Measurements from ENCODE around the gene MVK.
"Not testable (repeated sequence)": the region's sequence is repeated elsewhere in the genome, so short reads cannot be mapped to it uniquely, and the experiment has no call there.

Gene MVK

DNA sequence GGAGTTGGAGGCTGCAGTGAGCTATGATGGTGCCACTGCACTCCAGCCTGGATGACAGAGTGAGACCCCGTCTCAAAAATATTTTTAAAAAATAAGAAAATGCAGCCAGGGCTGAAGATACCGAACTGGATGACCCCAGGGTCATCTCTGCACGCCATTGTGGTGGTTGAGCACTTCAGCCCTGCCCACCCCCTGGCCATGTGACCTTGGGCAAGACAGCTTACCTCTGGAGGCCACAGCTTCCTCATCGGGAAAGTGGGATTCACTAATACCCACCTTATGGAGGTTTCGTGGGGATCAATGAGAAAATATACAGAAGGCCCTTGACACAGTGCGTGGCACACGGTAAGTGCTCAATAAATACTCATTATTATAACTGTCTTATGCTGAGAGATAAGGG is 25.5 kb downstream of the MVK start:
- POLR2A ChIA-PET, result interaction anchor here (0.9 kb wide), 1 partner anchor 25 kb away, joined by 3 read pairs; the partner anchor contains the start of gene MVK
- TF ChIP-seq SP1 (IDR thresholded peaks at IDR 0.05), result no peak
- TF ChIP-seq TARDBP (IDR thresholded peaks at IDR 0.05), result no peak
- no peak for TF ChIP-seq FOXK2 (IDR thresholded peaks at IDR 0.05)
- TF ChIP-seq L3MBTL2 (conservative IDR thresholded peaks at IDR 0.05), result no peak
- no peak for TF ChIP-seq BHLHE40 (IDR thresholded peaks at IDR 0.05; ENCODE audit: borderline replicate concordance)
- TF ChIP-seq CTBP1 (IDR thresholded peaks at IDR 0.05; ENCODE audit: borderline replicate concordance), result no peak
- no peak for TF ChIP-seq SUZ12 (IDR thresholded peaks at IDR 0.05)
- TF ChIP-seq NFRKB (IDR thresholded peaks at IDR 0.05), result no peak
- no peak for TF ChIP-seq ZNF384 (IDR thresholded peaks at IDR 0.05)
- no peak for TF ChIP-seq HDGF (IDR thresholded peaks at IDR 0.05; ENCODE audit: borderline replicate concordance)
- no peak for TF ChIP-seq LEF1 (IDR thresholded peaks at IDR 0.05; ENCODE audit: borderline replicate concordance)
- no peak for TF ChIP-seq FOXA1 (IDR thresholded peaks at IDR 0.05)
- TF ChIP-seq, protein P1, sequence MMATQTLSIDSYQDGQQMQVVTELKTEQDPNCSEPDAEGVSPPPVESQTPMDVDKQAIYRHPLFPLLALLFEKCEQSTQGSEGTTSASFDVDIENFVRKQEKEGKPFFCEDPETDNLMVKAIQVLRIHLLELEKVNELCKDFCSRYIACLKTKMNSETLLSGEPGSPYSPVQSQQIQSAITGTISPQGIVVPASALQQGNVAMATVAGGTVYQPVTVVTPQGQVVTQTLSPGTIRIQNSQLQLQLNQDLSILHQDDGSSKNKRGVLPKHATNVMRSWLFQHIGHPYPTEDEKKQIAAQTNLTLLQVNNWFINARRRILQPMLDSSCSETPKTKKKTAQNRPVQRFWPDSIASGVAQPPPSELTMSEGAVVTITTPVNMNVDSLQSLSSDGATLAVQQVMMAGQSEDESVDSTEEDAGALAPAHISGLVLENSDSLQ (IDR thresholded peaks at IDR 0.05), result no peak
- no peak for TF ChIP-seq FOXM1 (IDR thresholded peaks at IDR 0.05; ENCODE audit: borderline replicate concordance)
- no peak for TF ChIP-seq ELF4 (IDR thresholded peaks at IDR 0.05)
- no peak for TF ChIP-seq ARNT (IDR thresholded peaks at IDR 0.05)
- CTCF ChIA-PET, result interaction anchor here (2.5 to 3.9 kb wide), 2 partner anchors 140 to 177 kb away, joined by 18 to 22 read pairs; no protein-coding TSS in a partner anchor
- no peak for DNase-seq (ENCODE audit: extremely low spot score)

DNA sequence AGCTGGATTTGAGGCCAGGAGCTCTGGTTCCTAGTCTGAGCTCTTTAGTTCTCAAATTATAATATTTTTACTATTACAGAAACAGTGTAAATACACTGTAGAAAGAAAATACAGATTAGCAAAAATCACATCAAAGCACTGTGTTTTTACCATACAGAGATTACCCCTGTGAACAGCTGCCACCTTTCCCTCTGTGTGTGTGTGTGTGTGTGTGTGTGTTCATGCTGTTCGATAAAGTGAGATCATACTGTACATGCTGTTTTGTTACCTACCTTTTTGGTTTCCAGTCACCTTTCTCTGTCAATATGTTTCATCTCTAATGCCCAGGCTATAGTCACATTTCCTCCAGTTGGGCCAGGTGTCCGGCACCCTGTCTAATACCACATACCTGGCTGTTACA is 26.9 kb downstream of the MVK start:
- ChIA-PET CTCF (interaction anchor here (1.0 kb wide), 1 partner anchor 175 kb away, joined by 5 read pairs; no protein-coding TSS in a partner anchor), POLR2A (no interaction called here)
- no peak for TF ChIP-seq L3MBTL2 (conservative IDR thresholded peaks at IDR 0.05)
- no peak for TF ChIP-seq SUZ12 (IDR thresholded peaks at IDR 0.05)
- no peak for TF ChIP-seq ELF4 (IDR thresholded peaks at IDR 0.05)
- no peak for TF ChIP-seq HDGF (IDR thresholded peaks at IDR 0.05; ENCODE audit: borderline replicate concordance)
- no peak for TF ChIP-seq TARDBP (IDR thresholded peaks at IDR 0.05)
- TF ChIP-seq SP1 (IDR thresholded peaks at IDR 0.05), result no peak
- no peak for TF ChIP-seq ARNT (IDR thresholded peaks at IDR 0.05)
- no peak for TF ChIP-seq FOXM1 (IDR thresholded peaks at IDR 0.05; ENCODE audit: borderline replicate concordance)
- TF ChIP-seq LEF1 (IDR thresholded peaks at IDR 0.05; ENCODE audit: borderline replicate concordance), result no peak
- no peak for TF ChIP-seq NFRKB (IDR thresholded peaks at IDR 0.05)
- TF ChIP-seq ZNF384 (IDR thresholded peaks at IDR 0.05), result no peak
- TF ChIP-seq BHLHE40 (IDR thresholded peaks at IDR 0.05; ENCODE audit: borderline replicate concordance), result no peak
- no peak for TF ChIP-seq FOXK2 (IDR thresholded peaks at IDR 0.05)
- DNase-seq (ENCODE audit: extremely low spot score), result no peak

DNA sequence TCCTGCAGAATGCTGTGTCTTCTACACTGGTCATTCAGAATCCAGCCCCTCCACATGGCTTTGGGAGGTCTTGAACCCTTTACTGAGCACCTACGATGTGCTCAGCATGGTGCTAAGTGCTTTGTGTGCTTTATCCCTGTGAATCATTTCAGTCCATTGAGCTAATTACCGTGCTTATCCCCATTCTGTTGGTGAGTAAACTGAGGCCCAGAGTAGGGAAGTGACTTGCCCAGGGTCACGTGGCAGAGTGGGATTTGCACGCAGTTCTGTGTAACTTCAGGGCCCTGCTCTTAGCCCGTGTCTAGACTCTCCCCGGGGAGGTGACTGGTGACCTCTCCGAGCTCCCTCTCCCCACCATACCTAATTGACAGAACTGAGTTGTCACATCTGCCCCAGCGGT is 27.4 kb downstream of the MVK start:
- DNase-seq (ENCODE audit: extremely low spot score), result no peak
- TF ChIP-seq HDGF (IDR thresholded peaks at IDR 0.05; ENCODE audit: borderline replicate concordance), result no peak
- TF ChIP-seq SP1 (IDR thresholded peaks at IDR 0.05), result no peak
- no peak for TF ChIP-seq ELF4 (IDR thresholded peaks at IDR 0.05)
- TF ChIP-seq, protein P1 (IDR thresholded peaks at IDR 0.05), result no peak
- no peak for TF ChIP-seq CTBP1 (IDR thresholded peaks at IDR 0.05; ENCODE audit: borderline replicate concordance)
- no peak for TF ChIP-seq ZNF384 (IDR thresholded peaks at IDR 0.05)
- no peak for TF ChIP-seq TARDBP (IDR thresholded peaks at IDR 0.05)
- TF ChIP-seq NFRKB (IDR thresholded peaks at IDR 0.05), result no peak
- TF ChIP-seq ARNT (IDR thresholded peaks at IDR 0.05), result no peak
- TF ChIP-seq BHLHE40 (IDR thresholded peaks at IDR 0.05; ENCODE audit: borderline replicate concordance), result no peak
- no peak for TF ChIP-seq SUZ12 (IDR thresholded peaks at IDR 0.05)
- TF ChIP-seq FOXM1 (IDR thresholded peaks at IDR 0.05; ENCODE audit: borderline replicate concordance), result no peak
- ChIA-PET POLR2A (no interaction called here), CTCF (interaction anchor here (0.6 kb wide), 1 partner anchor 125 kb away, joined by 3 read pairs; no protein-coding TSS in a partner anchor)

DNA sequence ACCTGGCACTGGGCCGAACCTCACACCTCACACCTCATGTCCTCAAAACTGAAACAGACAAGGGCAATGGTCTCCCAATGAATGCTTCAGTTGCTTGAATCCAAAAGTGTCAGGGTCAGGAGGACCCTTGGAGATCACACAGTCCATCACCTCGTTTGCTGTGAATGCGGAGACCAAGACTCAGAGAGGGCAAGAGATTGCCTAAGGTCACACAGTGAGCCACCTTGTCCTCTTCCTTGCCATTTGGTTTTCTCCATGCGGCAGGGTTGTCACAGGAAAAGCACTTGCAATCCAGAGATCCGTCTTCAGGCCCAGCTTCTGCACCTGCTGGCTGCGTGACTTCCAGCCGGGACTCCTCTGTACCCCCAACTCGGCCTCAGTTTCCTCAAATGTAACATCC is 28.0 kb downstream of the MVK start:
- ChIA-PET POLR2A (no interaction called here), CTCF (interaction anchor here (0.6 kb wide), 1 partner anchor 124 kb away, joined by 3 read pairs; no protein-coding TSS in a partner anchor)
- no peak for DNase-seq (ENCODE audit: extremely low spot score)
- TF ChIP-seq, protein P1 (IDR thresholded peaks at IDR 0.05), result no peak
- TF ChIP-seq LEF1 (IDR thresholded peaks at IDR 0.05; ENCODE audit: borderline replicate concordance), result no peak
- TF ChIP-seq ELF4 (IDR thresholded peaks at IDR 0.05), result no peak
- no peak for TF ChIP-seq HDGF (IDR thresholded peaks at IDR 0.05; ENCODE audit: borderline replicate concordance)
- no peak for TF ChIP-seq FOXA1 (IDR thresholded peaks at IDR 0.05)
- TF ChIP-seq FOXM1 (IDR thresholded peaks at IDR 0.05; ENCODE audit: borderline replicate concordance), result no peak
- no peak for TF ChIP-seq CTBP1 (IDR thresholded peaks at IDR 0.05; ENCODE audit: borderline replicate concordance)
- no peak for TF ChIP-seq SUZ12 (IDR thresholded peaks at IDR 0.05)
- TF ChIP-seq FOXK2 (IDR thresholded peaks at IDR 0.05), result no peak

DNA sequence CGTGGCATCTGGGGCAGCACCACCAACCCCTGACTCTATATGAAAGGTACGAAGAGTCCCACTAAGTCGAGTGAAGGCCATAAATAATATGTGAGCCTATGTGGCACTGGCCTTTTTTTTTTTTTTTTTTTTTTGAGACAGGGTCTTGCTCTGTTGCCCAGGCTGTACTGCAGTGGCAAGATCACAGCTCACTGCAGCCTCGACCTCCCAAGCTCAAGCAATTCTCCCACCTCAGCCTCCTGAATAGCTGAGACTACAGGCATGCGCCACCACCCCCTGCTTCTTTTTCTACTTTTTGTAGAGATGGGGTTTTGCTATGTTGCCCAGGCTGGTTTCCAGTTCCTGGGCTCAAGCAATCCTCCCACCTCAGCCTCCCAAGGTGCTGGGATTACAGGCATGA is 28.5 kb downstream of the MVK start:
- POLR2A ChIA-PET; DNase-seq (ENCODE audit: extremely low spot score); CTCF ChIA-PET: not testable (repeated sequence)

DNA sequence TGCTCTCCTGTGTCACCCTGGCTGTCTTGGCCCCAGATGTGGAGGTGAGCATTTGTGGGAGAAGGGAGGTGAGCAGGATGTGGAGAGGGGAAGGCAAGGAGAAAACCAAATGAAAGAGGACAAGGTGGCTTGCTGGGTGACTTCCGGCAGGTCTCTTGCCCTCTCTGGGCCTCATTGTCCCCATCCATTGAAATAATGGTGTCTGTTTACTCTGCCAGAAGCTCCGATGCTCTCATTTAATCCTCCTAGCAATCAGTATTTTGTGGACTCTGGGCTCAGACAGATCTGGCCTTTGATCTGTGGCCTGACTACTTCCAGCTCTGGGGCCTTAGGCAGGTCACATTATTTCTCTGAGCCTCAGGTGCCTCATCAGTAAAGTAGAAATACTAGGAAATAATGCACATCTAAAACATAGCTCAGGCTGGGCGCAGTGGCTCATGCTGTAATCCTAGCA is 30.6 kb downstream of the MVK start:
- CTCF ChIA-PET, result no interaction called here
- POLR2A ChIA-PET, result no interaction called here
- no peak for TF ChIP-seq ELF4 (IDR thresholded peaks at IDR 0.05)
- no peak for DNase-seq (ENCODE audit: extremely low spot score)

DNA sequence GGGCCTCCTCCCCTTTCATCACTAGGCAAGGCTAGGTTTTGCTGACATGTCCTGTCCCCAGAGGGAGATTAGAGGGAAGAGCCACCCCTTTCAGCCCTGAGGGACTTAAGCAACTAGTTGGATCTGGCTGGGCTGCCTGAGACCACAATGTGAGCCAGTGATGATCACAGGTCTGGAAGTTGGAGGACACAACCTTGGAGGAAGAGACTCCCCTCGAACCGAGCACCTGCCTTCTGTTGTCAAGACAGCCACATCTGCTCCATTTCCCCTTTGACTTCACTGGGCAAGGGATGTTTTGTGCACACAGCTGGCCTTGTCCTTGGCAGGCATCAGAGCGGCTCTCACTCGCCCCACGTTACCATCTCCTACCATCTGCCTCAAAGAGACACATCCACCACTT is 31.4 kb downstream of the MVK start:
- ChIA-PET CTCF (no interaction called here), POLR2A (no interaction called here)
- TF ChIP-seq NFRKB (IDR thresholded peaks at IDR 0.05) (no peak), TARDBP (IDR thresholded peaks at IDR 0.05) (no peak), SUZ12 (IDR thresholded peaks at IDR 0.05) (no peak), CTBP1 (IDR thresholded peaks at IDR 0.05; ENCODE audit: borderline replicate concordance) (no peak), HDGF (IDR thresholded peaks at IDR 0.05; ENCODE audit: borderline replicate concordance) (no peak), L3MBTL2 (conservative IDR thresholded peaks at IDR 0.05) (no peak), SP1 (IDR thresholded peaks at IDR 0.05) (no peak), FOXM1 (IDR thresholded peaks at IDR 0.05; ENCODE audit: borderline replicate concordance) (no peak), BHLHE40 (IDR thresholded peaks at IDR 0.05; ENCODE audit: borderline replicate concordance) (no peak), ZNF384 (IDR thresholded peaks at IDR 0.05) (no peak), FOXK2 (IDR thresholded peaks at IDR 0.05) (no peak), FOXA1 (IDR thresholded peaks at IDR 0.05) (no peak), LEF1 (IDR thresholded peaks at IDR 0.05; ENCODE audit: borderline replicate concordance) (no peak), ARNT (IDR thresholded peaks at IDR 0.05) (no peak), ELF4 (IDR thresholded peaks at IDR 0.05) (no peak)
- TF ChIP-seq, protein P1 (IDR thresholded peaks at IDR 0.05), result no peak
- no peak for DNase-seq (ENCODE audit: extremely low spot score)

Data from HEK293T (cell line).